HepG2 (cell line): ENCODE data around the gene FAM168A. TPM values are rescaled to one million over a fixed set of nuclear protein-coding genes. Genes with fewer than 3 reads are reported as not detected.

ENCODE experiments used
- ATAC-seq: fragments of 200-7000 bp; cut with Tn5 transposase; 3 replicates; pipeline ENCODE4 v1.9.1; 2020; ENCODE audit warnings: mild to moderate bottlenecking, moderate library complexity
- BruUV-seq: library from RNA; stranded (reverse); fragments of 400-500 nt; replicated peaks from 2 replicates; lab custom pipeline; 2021; lab: Mats Ljungman, UMichigan
- CTCF ChIA-PET: fragments of 300-600 bp; formaldehyde crosslinking; extraction: SDS; loops from one replicate; lab custom pipeline; 2021; ENCODE audit warnings: low total read pairs, inconsistent platforms, low intra/inter-chr PET ratio; lab: Yijun Ruan, JAX
- POLR2A ChIA-PET: fragments of 350-600 bp; sonication (Branson Sonifier 250); formaldehyde crosslinking; loops from one replicate; lab custom pipeline; 2020; ENCODE audit warnings: antibody characterized with exemption, inconsistent platforms; lab: Yijun Ruan, JAX
- DNase-seq: peaks from one replicate; pipeline ENCODE4 v3.0.0-alpha.2; 2015; ENCODE audit warnings: low spot score
- FAIRE-seq: peaks from 3 replicates; lab custom pipeline; 2011; peaks lifted over from hg19 to GRCh38; lab: Jason Lieb, UNC
- H2AFZ ChIP-seq: one replicate; pipeline ENCODE4 v1.6.1; 2011; ENCODE audit warnings: low read length, inconsistent platforms
- H3K27ac ChIP-seq: fragments of 300-600 bp; 3 replicates; pipeline ENCODE4 v1.8.0; 2011; ENCODE audit warnings: mixed run types, mild to moderate bottlenecking, mixed read lengths, low read length, inconsistent platforms; ENCODE audit not compliant: insufficient read depth; ENCODE audit errors: extremely low read length
- H3K27me3 ChIP-seq, 2 experiments: fragments of 200-600 bp in 1 of 2; 2 replicates in 1 of 2; 3 replicates in 1 of 2; pipeline versions ENCODE4 v1.6.0 to v1.8.0; 2011; ENCODE audit warnings: low read length in 2 of 2, mild to moderate bottlenecking in 2 of 2, moderate library complexity in 2 of 2, inconsistent platforms in 1 of 2; ENCODE audit not compliant: insufficient read depth in 2 of 2, control insufficient read depth in 1 of 2
- H3K36me3 ChIP-seq, 2 experiments: fragments of 200-600 bp in 1 of 2; replicated peaks in 1 of 2; 2 replicates in 1 of 2; 3 replicates in 1 of 2; pipeline versions ENCODE4 v1.5.1 to v1.8.0; 2011; ENCODE audit warnings: low read length in 2 of 2, inconsistent platforms in 1 of 2; ENCODE audit not compliant: insufficient read depth in 2 of 2, control insufficient read depth in 1 of 2
- H3K4me1 ChIP-seq: 2 replicates; pipeline ENCODE4 v1.5.1; 2012; ENCODE audit warnings: low read length, inconsistent platforms; ENCODE audit not compliant: insufficient read depth
- H3K4me2 ChIP-seq: 2 replicates; pipeline ENCODE4 v1.6.0; 2011; ENCODE audit warnings: low read depth, low read length, inconsistent platforms
- H3K4me3 ChIP-seq, 3 experiments: fragments of 200-600 bp in 1 of 3; sonication (generic), shearing (Covaris generic) in 1 of 3; replicated peaks in 1 of 3; 2 replicates each; pipeline ENCODE4 v1.5.1; 2011 to 2016; ENCODE audit warnings: low read length in 3 of 3, inconsistent platforms in 2 of 3, low read depth in 2 of 3, mild to moderate bottlenecking in 2 of 3, control low read depth in 1 of 3, mixed read lengths in 1 of 3; ENCODE audit not compliant: insufficient read depth in 1 of 3
- H3K79me2 ChIP-seq: one replicate; pipeline ENCODE4 v1.6.1; 2011; ENCODE audit warnings: low read length, inconsistent platforms; ENCODE audit not compliant: insufficient read depth
- H3K9ac ChIP-seq: 2 replicates; pipeline ENCODE4 v1.6.0; 2011; ENCODE audit warnings: mild to moderate bottlenecking, low read depth, low read length, inconsistent platforms; ENCODE audit not compliant: insufficient read depth
- H3K9me3 ChIP-seq: 2 replicates; pipeline ENCODE4 v1.5.1; 2012; ENCODE audit warnings: mild to moderate bottlenecking, low read length
- H4K20me1 ChIP-seq: 2 replicates; pipeline ENCODE4 v1.6.0; 2011; ENCODE audit warnings: inconsistent platforms, mild to moderate bottlenecking, low read length, moderate library complexity; ENCODE audit not compliant: insufficient read depth
- HDAC1 ChIP-seq: sonication (generic); formaldehyde crosslinking; IDR thresholded peaks from 2 replicates; pipeline ENCODE4 v1.5.1; 2020; ENCODE audit warnings: mild to moderate bottlenecking, missing genetic modification reagents
- HMG20B ChIP-seq: conservative IDR thresholded peaks from 2 replicates; pipeline ENCODE4 v1.6.1; 2016; ENCODE audit warnings: missing genetic modification reagents, missing compliant biosample characterization
- PHB2 ChIP-seq: fragments of 450-650 bp; IDR thresholded peaks from 2 replicates; pipeline ENCODE4 v1.6.1; 2018; ENCODE audit not compliant: partially characterized antibody
- PHF5A ChIP-seq: IDR thresholded peaks from one replicate; pipeline ENCODE4 v1.6.1; 2018; ENCODE audit warnings: low read depth, missing genetic modification reagents; ENCODE audit not compliant: unreplicated experiment
- POLR2AphosphoS2 ChIP-seq: IDR thresholded peaks from 2 replicates; pipeline ENCODE4 v1.6.1; 2011; ENCODE audit warnings: low read depth, low read length, improper control_type of control experiment
- PTBP1 ChIP-seq: fragments of 200-400 bp; formaldehyde crosslinking; IDR thresholded peaks from 2 replicates; pipeline ENCODE4 v1.6.1; 2018; ENCODE audit warnings: low read length, low read depth; ENCODE audit not compliant: poor library complexity, severe bottlenecking
- SP1 ChIP-seq, 2 experiments: fragments of 450-650 bp in 1 of 2; sonication (generic) in 1 of 2; formaldehyde crosslinking in 1 of 2; IDR thresholded peaks; 2 replicates each; pipeline versions ENCODE4 v1.4.0 to v1.6.1; 2016 to 2020; ENCODE audit warnings: missing genetic modification reagents in 1 of 2
- THYN1 ChIP-seq: sonication (generic); formaldehyde crosslinking; IDR thresholded peaks from 2 replicates; pipeline ENCODE4 v1.8.1; 2023; ENCODE audit warnings: low read depth, mild to moderate bottlenecking, moderate library complexity, missing genetic modification reagents, borderline replicate concordance
- ZFP90 ChIP-seq: sonication (generic); formaldehyde crosslinking; IDR thresholded peaks from 2 replicates; pipeline ENCODE4 v1.8.0; 2022; ENCODE audit warnings: missing genetic modification reagents, mild to moderate bottlenecking, inconsistent platforms, borderline replicate concordance
- ZNF143 ChIP-seq: sonication (generic); formaldehyde crosslinking; IDR thresholded peaks from 2 replicates; pipeline ENCODE4 v1.4.0; 2020; ENCODE audit warnings: missing genetic modification reagents
- ZNF883 ChIP-seq: sonication (generic); formaldehyde crosslinking; IDR thresholded peaks from 2 replicates; pipeline ENCODE4 v1.5.1; 2020; ENCODE audit warnings: mild to moderate bottlenecking, missing genetic modification reagents; ENCODE audit errors: not compliant biosample characterization
- whole genome bisulfite sequencing: methylation state at CpG from one replicate; pipeline ENCODE4 v1.1.6; 2017; ENCODE audit warnings: low lambda C conversion rate; 5-methylcytosine and 5-hydroxymethylcytosine counted together
- in situ Hi-C: cut with HindIII; loops from 2 replicates; pipeline ENCODE4 v1.10.0; 2017; ENCODE audit warnings: low pct_unique_long_range_greater_than_20kb; ENCODE audit not compliant: extremely low pct_ligation_motif_present
- intact Hi-C: fragments of 100-400 bp; cut with micrococcal nuclease; formaldehyde crosslinking; loops from one replicate; pipeline ENCODE4 v1.10.0; 2022; ENCODE audit not compliant: unreplicated experiment
- polyA plus RNA-seq, 8 experiments: library from polyadenylated mRNA; depleted of rRNA in 3 of 8; stranded (reverse) in 7 of 8; unstranded in 1 of 8; fragments of >200 nt; fragmentation: Illumina TruSeq in 4 of 8; extraction: Trizol in 4 of 8; gene quantifications; 2 replicates each; pipeline versions ENCODE4 v1.2.1 to v1.2.3, GENCODE V29; 2011 to 2016; ENCODE audit warnings: low read depth in 4 of 8, missing spikeins in 1 of 8, mixed read lengths in 1 of 8; ENCODE audit not compliant: insufficient read depth in 1 of 8
- total RNA-seq, 5 experiments: library from RNA; depleted of rRNA; stranded (reverse); fragments of >200 nt; fragmentation: Illumina TruSeq; extraction: Trizol; gene quantifications; 2 replicates each; pipeline ENCODE4 v1.2.3, GENCODE V29; 2016; ENCODE audit warnings: low read depth in 1 of 5
- TF ChIP-seq, protein P1 (sequence below): sonication (generic); formaldehyde crosslinking; IDR thresholded peaks from 2 replicates; pipeline ENCODE4 v1.4.0; 2020; ENCODE audit warnings: missing genetic modification reagents
- TF ChIP-seq, protein P2 (sequence below): sonication (generic); formaldehyde crosslinking; IDR thresholded peaks from 2 replicates; pipeline ENCODE4 v1.5.0; 2020; ENCODE audit warnings: missing genetic modification reagents
- TF ChIP-seq, protein P3 (sequence below): IDR thresholded peaks from 2 replicates; pipeline ENCODE4 v1.6.1; 2016; ENCODE audit warnings: low read depth

The FAM168A gene
- total and polyA plus RNA-seq, 2 of the 13 experiments (the other 11 are each of a cell fraction or from before 2014, with no cell fraction given) = 13.9 to 15.8 TPM

DNA sequence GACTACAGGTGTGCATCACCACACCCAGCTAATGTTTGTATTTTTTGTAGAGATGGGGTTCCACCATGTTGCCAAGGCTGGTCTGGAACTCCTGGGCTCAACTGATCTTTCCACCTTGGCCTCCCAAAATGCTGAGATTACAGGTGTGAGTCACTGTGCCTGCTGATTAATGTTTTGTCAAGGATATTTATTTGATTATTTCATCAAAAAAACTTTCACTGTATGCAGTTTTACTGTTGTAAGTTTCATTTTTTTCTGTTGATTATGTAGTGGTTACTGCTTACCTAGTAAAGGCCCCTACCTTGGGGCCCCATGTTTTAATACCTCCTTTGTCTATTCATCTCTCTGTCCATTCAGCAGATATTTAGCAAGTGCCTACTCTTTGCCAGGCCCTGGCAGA is 16.7 kb upstream of the FAM168A start (continued):
- TF ChIP-seq, protein P1, sequence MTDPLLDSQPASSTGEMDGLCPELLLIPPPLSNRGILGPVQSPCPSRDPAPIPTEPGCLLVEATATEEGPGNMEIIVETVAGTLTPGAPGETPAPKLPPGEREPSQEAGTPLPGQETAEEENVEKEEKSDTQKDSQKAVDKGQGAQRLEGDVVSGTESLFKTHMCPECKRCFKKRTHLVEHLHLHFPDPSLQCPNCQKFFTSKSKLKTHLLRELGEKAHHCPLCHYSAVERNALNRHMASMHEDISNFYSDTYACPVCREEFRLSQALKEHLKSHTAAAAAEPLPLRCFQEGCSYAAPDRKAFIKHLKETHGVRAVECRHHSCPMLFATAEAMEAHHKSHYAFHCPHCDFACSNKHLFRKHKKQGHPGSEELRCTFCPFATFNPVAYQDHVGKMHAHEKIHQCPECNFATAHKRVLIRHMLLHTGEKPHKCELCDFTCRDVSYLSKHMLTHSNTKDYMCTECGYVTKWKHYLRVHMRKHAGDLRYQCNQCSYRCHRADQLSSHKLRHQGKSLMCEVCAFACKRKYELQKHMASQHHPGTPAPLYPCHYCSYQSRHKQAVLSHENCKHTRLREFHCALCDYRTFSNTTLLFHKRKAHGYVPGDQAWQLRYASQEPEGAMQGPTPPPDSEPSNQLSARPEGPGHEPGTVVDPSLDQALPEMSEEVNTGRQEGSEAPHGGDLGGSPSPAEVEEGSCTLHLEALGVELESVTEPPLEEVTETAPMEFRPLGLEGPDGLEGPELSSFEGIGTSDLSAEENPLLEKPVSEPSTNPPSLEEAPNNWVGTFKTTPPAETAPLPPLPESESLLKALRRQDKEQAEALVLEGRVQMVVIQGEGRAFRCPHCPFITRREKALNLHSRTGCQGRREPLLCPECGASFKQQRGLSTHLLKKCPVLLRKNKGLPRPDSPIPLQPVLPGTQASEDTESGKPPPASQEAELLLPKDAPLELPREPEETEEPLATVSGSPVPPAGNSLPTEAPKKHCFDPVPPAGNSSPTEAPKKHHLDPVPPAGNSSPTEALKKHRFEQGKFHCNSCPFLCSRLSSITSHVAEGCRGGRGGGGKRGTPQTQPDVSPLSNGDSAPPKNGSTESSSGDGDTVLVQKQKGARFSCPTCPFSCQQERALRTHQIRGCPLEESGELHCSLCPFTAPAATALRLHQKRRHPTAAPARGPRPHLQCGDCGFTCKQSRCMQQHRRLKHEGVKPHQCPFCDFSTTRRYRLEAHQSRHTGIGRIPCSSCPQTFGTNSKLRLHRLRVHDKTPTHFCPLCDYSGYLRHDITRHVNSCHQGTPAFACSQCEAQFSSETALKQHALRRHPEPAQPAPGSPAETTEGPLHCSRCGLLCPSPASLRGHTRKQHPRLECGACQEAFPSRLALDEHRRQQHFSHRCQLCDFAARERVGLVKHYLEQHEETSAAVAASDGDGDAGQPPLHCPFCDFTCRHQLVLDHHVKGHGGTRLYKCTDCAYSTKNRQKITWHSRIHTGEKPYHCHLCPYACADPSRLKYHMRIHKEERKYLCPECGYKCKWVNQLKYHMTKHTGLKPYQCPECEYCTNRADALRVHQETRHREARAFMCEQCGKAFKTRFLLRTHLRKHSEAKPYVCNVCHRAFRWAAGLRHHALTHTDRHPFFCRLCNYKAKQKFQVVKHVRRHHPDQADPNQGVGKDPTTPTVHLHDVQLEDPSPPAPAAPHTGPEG = no peak
- TF ChIP-seq HMG20B (CRISPR knock-in tag) (no peak), POLR2AphosphoS2 (no peak)

DNA sequence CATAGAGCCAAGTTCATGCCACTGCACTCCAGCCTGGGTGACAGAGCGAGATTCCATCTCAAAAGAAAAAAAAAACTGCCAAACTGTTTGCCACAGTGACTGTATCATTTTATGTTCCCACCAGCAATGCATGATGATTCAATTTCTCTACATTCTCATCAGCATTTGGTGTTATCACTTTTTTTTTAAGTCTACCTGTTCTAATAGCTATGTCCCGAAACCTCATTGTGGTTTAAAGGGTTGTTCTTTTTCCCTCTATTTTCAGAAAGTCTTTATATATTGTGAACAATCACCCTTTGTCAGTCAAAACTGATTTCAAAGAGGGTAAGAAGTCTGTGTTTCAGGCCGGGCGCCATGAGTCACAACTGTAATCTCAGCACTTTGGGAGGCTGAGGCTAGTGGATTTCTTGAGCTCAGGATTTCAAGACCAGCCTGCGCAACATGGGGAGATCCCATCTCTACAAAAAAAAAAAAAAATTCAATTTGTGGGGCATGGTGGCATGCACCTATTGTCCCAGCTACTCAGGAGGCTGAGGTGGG is 14.8 kb upstream of the FAM168A start:
- Histone ChIP-seq H3K4me3 (no peak overlapping the region), H3K27ac (no peak overlapping the region), H3K79me2 (no peaks in the 10 kb centered on the region), H3K4me2 (no peak overlapping the region), H2AFZ (no peak overlapping the region), H3K9me3 (no peaks in the 10 kb centered on the region), H3K4me1 (no peaks in the 10 kb centered on the region), H4K20me1 (no peaks in the 10 kb centered on the region), H3K27me3 (no peaks in the 10 kb centered on the region), H3K36me3 (no peaks in the 10 kb centered on the region), H3K9ac (no peak overlapping the region)
- FAIRE-seq = no peak
- in situ Hi-C loops (no loop called here), intact Hi-C loops (no loop called here)
- ChIA-PET POLR2A (no interaction called here), CTCF (no interaction called here)
- no TSS peak for BruUV-seq
- no peak for ATAC-seq
- 44% methylated on average over 5 of the region's 5 CpGs for WGBS
- no peak for DNase-seq
- TF ChIP-seq, protein P2, sequence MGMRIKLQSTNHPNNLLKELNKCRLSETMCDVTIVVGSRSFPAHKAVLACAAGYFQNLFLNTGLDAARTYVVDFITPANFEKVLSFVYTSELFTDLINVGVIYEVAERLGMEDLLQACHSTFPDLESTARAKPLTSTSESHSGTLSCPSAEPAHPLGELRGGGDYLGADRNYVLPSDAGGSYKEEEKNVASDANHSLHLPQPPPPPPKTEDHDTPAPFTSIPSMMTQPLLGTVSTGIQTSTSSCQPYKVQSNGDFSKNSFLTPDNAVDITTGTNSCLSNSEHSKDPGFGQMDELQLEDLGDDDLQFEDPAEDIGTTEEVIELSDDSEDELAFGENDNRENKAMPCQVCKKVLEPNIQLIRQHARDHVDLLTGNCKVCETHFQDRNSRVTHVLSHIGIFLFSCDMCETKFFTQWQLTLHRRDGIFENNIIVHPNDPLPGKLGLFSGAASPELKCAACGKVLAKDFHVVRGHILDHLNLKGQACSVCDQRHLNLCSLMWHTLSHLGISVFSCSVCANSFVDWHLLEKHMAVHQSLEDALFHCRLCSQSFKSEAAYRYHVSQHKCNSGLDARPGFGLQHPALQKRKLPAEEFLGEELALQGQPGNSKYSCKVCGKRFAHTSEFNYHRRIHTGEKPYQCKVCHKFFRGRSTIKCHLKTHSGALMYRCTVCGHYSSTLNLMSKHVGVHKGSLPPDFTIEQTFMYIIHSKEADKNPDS (CRISPR knock-in tag) = no peak
- TF ChIP-seq PHF5A (CRISPR knock-in tag) (no peak), PHB2 (no peak), PTBP1 (no peak), THYN1 (no peak), HDAC1 (CRISPR knock-in tag) (no peak), ZNF883 (no peak), SP1 (IDR thresholded peaks at IDR 0.05) (no peak), SP1 (CRISPR knock-in tag; IDR thresholded peaks at IDR 0.05) (no peak), ZNF143 (CRISPR knock-in tag) (no peak), ZFP90 (CRISPR knock-in tag) (no peak)
- TF ChIP-seq, protein P3, sequence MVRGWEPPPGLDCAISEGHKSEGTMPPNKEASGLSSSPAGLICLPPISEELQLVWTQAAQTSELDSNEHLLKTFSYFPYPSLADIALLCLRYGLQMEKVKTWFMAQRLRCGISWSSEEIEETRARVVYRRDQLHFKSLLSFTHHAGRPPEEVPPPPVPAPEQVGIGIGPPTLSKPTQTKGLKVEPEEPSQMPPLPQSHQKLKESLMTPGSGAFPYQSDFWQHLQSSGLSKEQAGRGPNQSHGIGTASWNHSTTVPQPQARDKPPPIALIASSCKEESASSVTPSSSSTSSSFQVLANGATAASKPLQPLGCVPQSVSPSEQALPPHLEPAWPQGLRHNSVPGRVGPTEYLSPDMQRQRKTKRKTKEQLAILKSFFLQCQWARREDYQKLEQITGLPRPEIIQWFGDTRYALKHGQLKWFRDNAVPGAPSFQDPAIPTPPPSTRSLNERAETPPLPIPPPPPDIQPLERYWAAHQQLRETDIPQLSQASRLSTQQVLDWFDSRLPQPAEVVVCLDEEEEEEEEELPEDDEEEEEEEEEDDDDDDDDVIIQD (CRISPR knock-in tag) = no peak
